ENCODE data around the gene CES3.

The CES3 gene

GRCh38 chr16:66961065-66961744, at the start of gene CES3:
Gene CES3 (plus strand): TSS chr16:66961266. CDS start chr16:66961308, 42 bp downstream.
- H3K4me3 ChIP-seq: no peak within 1 kb of the TSS
- H3K27ac ChIP-seq: peak within 1 kb of the TSS; percentile 66

GRCh38 chr16:66911801-66912200, 49.3 kb upstream of the CES3 start:
- Histone ChIP-seq H3K4me1 (peaks cover 11% of the 10 kb centered on the region), H3K4me2 (no peak overlapping the region), H3K9ac (no peak overlapping the region), H3K27ac (no peak overlapping the region), H3K27me3 (no peaks in the 10 kb centered on the region), H3K36me3 (no peaks in the 10 kb centered on the region), H4K20me1 (no peaks in the 10 kb centered on the region), H3K4me3 (no peak overlapping the region), H3K9me3 (no peaks in the 10 kb centered on the region)
- no peak for TF ChIP-seq Cebpa-rat (IDR thresholded peaks at IDR 0.05)

More at GRCh38 chr16:66961065-66961744, at the start of gene CES3:
- Histone ChIP-seq H3K9ac (0 out of 2 replicates have a peak within 1 kb of the TSS, but pooled peaks have one; percentile 31), H4K20me1 (no peaks in the 10 kb centered on the region), H3K4me1 (peaks cover 42% of the 10 kb centered on the region), H3K9me3 (no peaks in the 10 kb centered on the region), H3K27me3 (no peaks in the 10 kb centered on the region), H3K4me2 (peak within 1 kb of the TSS; percentile 73), H3K36me3 (no peaks in the 10 kb centered on the region)
- TF ChIP-seq Cebpa-rat (IDR thresholded peaks at IDR 0.05): no peak

GRCh38 chr16:66913081-66913480, 48.0 kb upstream of the CES3 start:
- Histone ChIP-seq H4K20me1 (no peaks in the 10 kb centered on the region), H3K4me1 (peaks cover 5% of the 10 kb centered on the region), H3K9me3 (no peaks in the 10 kb centered on the region), H3K36me3 (no peaks in the 10 kb centered on the region), H3K4me3 (no peak overlapping the region), H3K4me2 (no peak overlapping the region), H3K27me3 (no peaks in the 10 kb centered on the region), H3K9ac (no peak overlapping the region), H3K27ac (no peak overlapping the region)
- no peak for TF ChIP-seq Cebpa-rat (IDR thresholded peaks at IDR 0.05)

- Histone ChIP-seq H3K9ac (no peak overlapping the region), H3K27me3 (no peaks in the 10 kb centered on the region), H3K27ac (no peak overlapping the region), H3K4me1 (peaks cover under 1% of the 10 kb centered on the region; the same call in 1 of the 2 replicates), H3K4me2 (no peak overlapping the region), H4K20me1 (no peaks in the 10 kb centered on the region), H3K4me3 (no peak overlapping the region), H3K36me3 (no peaks in the 10 kb centered on the region), H3K9me3 (no peaks in the 10 kb centered on the region)
- no peak for TF ChIP-seq Cebpa-rat (IDR thresholded peaks at IDR 0.05)
These were observed 47.4 kb upstream of the CES3 start for GRCh38 chr16:66913711-66914110.

GRCh38 chr16:66914541-66914940, 46.5 kb upstream of the CES3 start:
- no peak overlapping the region for H3K9ac ChIP-seq
- H3K4me2 ChIP-seq: no peak overlapping the region
- no peaks in the 10 kb centered on the region for H3K27me3 ChIP-seq
- TF ChIP-seq Cebpa-rat (IDR thresholded peaks at IDR 0.05): no peak
- peaks cover 9% of the 10 kb centered on the region for H3K4me1 ChIP-seq
- no peak overlapping the region for H3K27ac ChIP-seq
- H3K36me3 ChIP-seq: no peaks in the 10 kb centered on the region
- H3K9me3 ChIP-seq: no peaks in the 10 kb centered on the region
- no peaks in the 10 kb centered on the region for H4K20me1 ChIP-seq
- H3K4me3 ChIP-seq: no peak overlapping the region

GRCh38 chr16:66915041-66915440, 46.0 kb upstream of the CES3 start:
- no peak overlapping the region for H3K9ac ChIP-seq
- H3K4me3 ChIP-seq: no peak overlapping the region
- H3K27me3 ChIP-seq: no peaks in the 10 kb centered on the region
- no peak overlapping the region for H3K4me2 ChIP-seq
- H3K27ac ChIP-seq: no peak overlapping the region
- no peaks in the 10 kb centered on the region for H4K20me1 ChIP-seq
- H3K36me3 ChIP-seq: no peaks in the 10 kb centered on the region
- TF ChIP-seq Cebpa-rat (IDR thresholded peaks at IDR 0.05): no peak
- peaks cover 14% of the 10 kb centered on the region for H3K4me1 ChIP-seq
- no peaks in the 10 kb centered on the region for H3K9me3 ChIP-seq

GRCh38 chr16:66916518-66916917, 44.5 kb upstream of the CES3 start:
- Histone ChIP-seq H3K9ac (no peak overlapping the region), H4K20me1 (no peaks in the 10 kb centered on the region), H3K9me3 (no peaks in the 10 kb centered on the region), H3K36me3 (no peaks in the 10 kb centered on the region), H3K4me1 (peaks cover 29% of the 10 kb centered on the region), H3K4me2 (no peak overlapping the region), H3K27ac (no peak overlapping the region), H3K4me3 (no peak overlapping the region), H3K27me3 (no peaks in the 10 kb centered on the region)
- TF ChIP-seq Cebpa-rat (IDR thresholded peaks at IDR 0.05): no peak

GRCh38 chr16:66917741-66918140, 43.3 kb upstream of the CES3 start:
- H3K9ac ChIP-seq: no peak overlapping the region
- no peak overlapping the region for H3K27ac ChIP-seq

GRCh38 chr16:66918355-66918754, 42.7 kb upstream of the CES3 start:
- H3K27me3 ChIP-seq: no peaks in the 10 kb centered on the region
- no peaks in the 10 kb centered on the region for H3K36me3 ChIP-seq
- no peak overlapping the region for H3K27ac ChIP-seq
- H3K4me3 ChIP-seq: no peak overlapping the region
- no peaks in the 10 kb centered on the region for H4K20me1 ChIP-seq
- H3K9me3 ChIP-seq: no peaks in the 10 kb centered on the region
- peaks cover 47% of the 10 kb centered on the region for H3K4me1 ChIP-seq
- no peak for TF ChIP-seq Cebpa-rat (IDR thresholded peaks at IDR 0.05)
- no peak overlapping the region; the same call in 1 of the 2 replicates for H3K4me2 ChIP-seq
- no peak overlapping the region for H3K9ac ChIP-seq

More at GRCh38 chr16:66917741-66918140, 43.3 kb upstream of the CES3 start:
- Histone ChIP-seq H3K4me1 (peaks cover 41% of the 10 kb centered on the region), H4K20me1 (no peaks in the 10 kb centered on the region), H3K4me3 (no peak overlapping the region), H3K27me3 (no peaks in the 10 kb centered on the region), H3K36me3 (no peaks in the 10 kb centered on the region), H3K4me2 (no peak overlapping the region), H3K9me3 (no peaks in the 10 kb centered on the region)
- TF ChIP-seq Cebpa-rat (IDR thresholded peaks at IDR 0.05): no peak

- Histone ChIP-seq H3K36me3 (no peaks in the 10 kb centered on the region), H3K9me3 (no peaks in the 10 kb centered on the region), H3K27me3 (0 out of 2 replicates have a peak, but pooled peaks cover under 1% of the 10 kb centered on the region), H4K20me1 (no peaks in the 10 kb centered on the region), H3K9ac (0 out of 2 replicates have a peak within 1 kb of the TSS, but pooled peaks have one; percentile 3), H3K27ac (0 out of 2 replicates have a peak within 1 kb of the TSS, but pooled peaks have one; percentile 18), H3K4me1 (peaks cover 54% of the 10 kb centered on the region), H3K4me3 (no peak within 1 kb of the TSS), H3K4me2 (peak within 1 kb of the TSS; percentile 45)
- TF ChIP-seq Cebpa-rat (IDR thresholded peaks at IDR 0.05): no peak
These were observed 42.1 kb upstream of the CES3 start, which contains the start of gene CDH16 for GRCh38 chr16:66918803-66919568. Gene CDH16 (minus strand): TSS chr16:66918885. CDS start chr16:66918065, 820 bp downstream.
